HUES6 (cell line): ENCODE measurements around the gene FUBP3.
"Not testable (repeated sequence)": the region's sequence is repeated elsewhere in the genome, so short reads cannot be mapped to it uniquely, and the experiment has no call there.

ENCODE experiments used
- H3K27ac ChIP-seq: 2 replicates; pipeline ENCODE4 v1.7.0; 2013; ENCODE audit warnings: low read depth, mild to moderate bottlenecking, low read length, inconsistent platforms
- H3K27me3 ChIP-seq: 2 replicates; pipeline ENCODE4 v1.6.1; 2013; ENCODE audit warnings: low read length; ENCODE audit not compliant: control insufficient read depth, insufficient read depth
- H3K36me3 ChIP-seq: 2 replicates; pipeline ENCODE4 v1.6.1; 2013; ENCODE audit warnings: low read length; ENCODE audit not compliant: control insufficient read depth, insufficient read depth
- H3K4me1 ChIP-seq: 2 replicates; pipeline ENCODE4 v1.6.1; 2013; ENCODE audit warnings: low read length; ENCODE audit not compliant: control insufficient read depth, insufficient read depth
- H3K4me3 ChIP-seq: 2 replicates; pipeline ENCODE4 v1.5.1; 2013; ENCODE audit warnings: low read depth, low read length
- H3K9ac ChIP-seq: one replicate; pipeline ENCODE4 v1.6.1; 2013; ENCODE audit warnings: mild to moderate bottlenecking, low read length
- H3K9me3 ChIP-seq: 2 replicates; pipeline ENCODE4 v1.6.1; 2013; ENCODE audit warnings: low read depth, low read length; ENCODE audit not compliant: control insufficient read depth, insufficient read depth

FUBP3 gene

GRCh38 chr9:130672933-130673615, 93.7 kb downstream of the FUBP3 start:
- no peaks in the 10 kb centered on the region for H3K36me3 ChIP-seq
- H3K4me1 ChIP-seq, result no peaks in the 10 kb centered on the region
- peaks cover 51% of the 10 kb centered on the region for H3K27me3 ChIP-seq
- H3K27ac ChIP-seq, result no peak overlapping the region
- H3K9ac ChIP-seq, result no peak overlapping the region
- H3K9me3 ChIP-seq, result no peaks in the 10 kb centered on the region
- no peak overlapping the region for H3K4me3 ChIP-seq

GRCh38 chr9:130675396-130675795, 96.0 kb downstream of the FUBP3 start:
- no peaks in the 10 kb centered on the region for H3K9me3 ChIP-seq
- H3K9ac ChIP-seq, result no peak overlapping the region
- no peaks in the 10 kb centered on the region for H3K36me3 ChIP-seq
- H3K4me1 ChIP-seq, result no peaks in the 10 kb centered on the region
- no peak overlapping the region for H3K4me3 ChIP-seq
- H3K27me3 ChIP-seq, result peaks cover 58% of the 10 kb centered on the region
- H3K27ac ChIP-seq, result no peak overlapping the region

GRCh38 chr9:130677252-130677651, 97.9 kb downstream of the FUBP3 start:
- Histone ChIP-seq H3K4me1 (peaks cover 9% of the 10 kb centered on the region), H3K4me3 (no peak overlapping the region), H3K27me3 (peaks cover 60% of the 10 kb centered on the region), H3K27ac (no peak overlapping the region), H3K9ac (no peak overlapping the region), H3K9me3 (no peaks in the 10 kb centered on the region), H3K36me3 (no peaks in the 10 kb centered on the region)

GRCh38 chr9:130680836-130681768, 101.7 kb downstream of the FUBP3 start:
- H3K9ac ChIP-seq, result peak overlapping the region; percentile 46
- H3K4me1 ChIP-seq, result peaks cover 10% of the 10 kb centered on the region
- peaks cover 58% of the 10 kb centered on the region for H3K27me3 ChIP-seq
- no peak overlapping the region for H3K27ac ChIP-seq
- H3K9me3 ChIP-seq, result peaks cover 8% of the 10 kb centered on the region
- no peaks in the 10 kb centered on the region for H3K36me3 ChIP-seq
- peak overlapping the region; percentile 80 for H3K4me3 ChIP-seq

GRCh38 chr9:130681769-130682420, 102.5 kb downstream of the FUBP3 start:
- peaks cover 10% of the 10 kb centered on the region for H3K4me1 ChIP-seq
- H3K9ac ChIP-seq, result no peak overlapping the region
- no peak overlapping the region for H3K27ac ChIP-seq
- peaks cover 54% of the 10 kb centered on the region for H3K27me3 ChIP-seq
- peaks cover 8% of the 10 kb centered on the region for H3K9me3 ChIP-seq
- H3K36me3 ChIP-seq, result no peaks in the 10 kb centered on the region
- H3K4me3 ChIP-seq, result peak overlapping the region; percentile 80

- H3K36me3 ChIP-seq, result no peaks in the 10 kb centered on the region
- H3K27ac ChIP-seq, result no peak overlapping the region
- H3K4me3 ChIP-seq, result peak overlapping the region; percentile 80
- H3K9me3 ChIP-seq, result peaks cover 8% of the 10 kb centered on the region
- peaks cover 10% of the 10 kb centered on the region for H3K4me1 ChIP-seq
- peaks cover 47% of the 10 kb centered on the region for H3K27me3 ChIP-seq
- H3K9ac ChIP-seq, result no peak overlapping the region
Observed at GRCh38 chr9:130682421-130683121, 103.2 kb downstream of the FUBP3 start.

- Histone ChIP-seq H3K9me3 (peaks cover 8% of the 10 kb centered on the region), H3K27ac (no peak overlapping the region), H3K36me3 (no peaks in the 10 kb centered on the region), H3K9ac (no peak overlapping the region), H3K4me3 (no peak overlapping the region), H3K27me3 (peaks cover 22% of the 10 kb centered on the region), H3K4me1 (peaks cover 15% of the 10 kb centered on the region)
Observed at GRCh38 chr9:130685104-130685503, 105.7 kb downstream of the FUBP3 start.

GRCh38 chr9:130685945-130686344, 106.6 kb downstream of the FUBP3 start:
- peaks cover 14% of the 10 kb centered on the region for H3K27me3 ChIP-seq
- H3K4me3 ChIP-seq, H3K27ac ChIP-seq, H3K9me3 ChIP-seq, H3K36me3 ChIP-seq, H3K9ac ChIP-seq: not testable (repeated sequence)
- peaks cover 12% of the 10 kb centered on the region for H3K4me1 ChIP-seq

- Histone ChIP-seq H3K4me1 (peaks cover 11% of the 10 kb centered on the region), H3K9me3 (peaks cover 8% of the 10 kb centered on the region), H3K27ac (no peak overlapping the region), H3K27me3 (no peaks in the 10 kb centered on the region), H3K36me3 (no peaks in the 10 kb centered on the region), H3K9ac (no peak overlapping the region), H3K4me3 (no peak overlapping the region)
Observed at GRCh38 chr9:130687615-130688014, 108.2 kb downstream of the FUBP3 start.
